Activated CD4-positive, alpha-beta T cell treated with anti-CD3 and anti-CD28 coated beads for 1 hour (primary cell): Measurements from ENCODE around the gene MRPL14.

Experiments used
- DNase-seq: peaks from one replicate; pipeline ENCODE4 v3.0.0-alpha.2; 2020

Gene MRPL14

DNA sequence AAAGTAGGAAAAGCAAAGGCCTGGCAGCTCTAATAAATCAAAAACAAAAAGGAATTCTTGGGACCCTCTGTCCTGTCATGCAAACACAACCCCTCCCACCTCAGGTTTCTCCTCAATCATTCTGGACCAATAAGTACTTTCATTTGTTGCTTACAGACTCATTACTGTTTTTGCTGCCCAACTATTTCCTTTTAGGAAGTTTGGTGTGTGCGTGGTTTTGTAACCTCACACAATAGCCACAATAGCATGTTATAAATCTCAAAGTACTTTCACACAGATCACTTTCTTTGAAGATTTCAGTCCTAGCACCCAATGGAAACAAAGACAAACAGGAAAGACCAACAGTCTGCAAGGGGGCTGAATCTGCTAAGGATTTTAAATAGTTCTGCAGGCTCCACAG lies 4.5 kb downstream of the MRPL14 start:
- DNase-seq = no peak

- no peak for DNase-seq
These were observed 6.4 kb downstream of the MRPL14 start for GRCh38 chr6:44120692-44121443.

DNA sequence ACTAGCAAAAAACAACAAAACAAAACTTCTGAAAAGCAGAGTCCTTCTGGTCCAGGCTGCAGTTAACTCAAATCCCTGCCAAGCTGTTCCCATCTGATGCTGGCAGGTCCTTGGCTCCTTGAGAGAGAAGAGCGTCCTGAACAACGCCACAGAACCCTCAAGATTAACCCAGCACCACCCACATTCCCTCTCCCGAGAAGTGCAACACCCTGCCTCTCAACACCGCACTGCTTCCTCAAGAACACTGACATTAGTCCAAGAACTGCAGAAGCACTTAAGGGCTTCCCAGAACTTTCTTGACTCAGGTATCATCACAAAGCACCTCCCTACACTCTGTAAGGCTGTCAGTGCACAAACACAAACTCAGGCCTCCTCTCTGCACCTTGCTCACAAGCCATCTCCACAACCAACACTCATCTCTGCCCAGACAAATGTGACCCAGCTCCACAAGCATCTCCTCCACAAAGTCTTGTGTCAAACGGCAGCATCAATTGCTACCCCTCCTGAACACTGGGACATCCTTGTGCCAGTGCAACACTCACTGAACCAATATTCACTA lies 7.5 kb downstream of the MRPL14 start:
- no peak for DNase-seq

GRCh38 chr6:44117397-44118128 lies 9.7 kb downstream of the MRPL14 start:
- no peak for DNase-seq

- no peak for DNase-seq
These were observed 10.4 kb downstream of the MRPL14 start for GRCh38 chr6:44116641-44117382.

DNA sequence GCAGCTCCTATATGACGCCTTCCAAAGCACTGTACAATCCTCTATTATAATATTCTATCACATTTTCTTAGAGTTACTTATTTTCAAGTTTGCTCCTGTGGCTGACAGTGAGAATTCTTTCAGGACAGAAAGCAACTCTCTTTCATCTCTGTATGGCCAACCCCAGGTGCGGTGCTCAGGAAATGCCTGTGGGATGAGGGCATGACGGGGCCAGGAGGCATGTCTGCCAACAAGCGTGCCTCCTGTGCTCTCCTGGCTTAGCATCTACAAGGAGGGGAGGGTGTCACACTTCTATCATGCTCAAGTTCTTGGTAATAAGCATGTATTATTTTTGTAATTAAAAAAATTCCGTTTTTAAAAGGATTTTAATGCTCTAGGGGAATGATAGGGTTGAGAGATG lies 11.4 kb downstream of the MRPL14 start:
- no peak for DNase-seq

DNA sequence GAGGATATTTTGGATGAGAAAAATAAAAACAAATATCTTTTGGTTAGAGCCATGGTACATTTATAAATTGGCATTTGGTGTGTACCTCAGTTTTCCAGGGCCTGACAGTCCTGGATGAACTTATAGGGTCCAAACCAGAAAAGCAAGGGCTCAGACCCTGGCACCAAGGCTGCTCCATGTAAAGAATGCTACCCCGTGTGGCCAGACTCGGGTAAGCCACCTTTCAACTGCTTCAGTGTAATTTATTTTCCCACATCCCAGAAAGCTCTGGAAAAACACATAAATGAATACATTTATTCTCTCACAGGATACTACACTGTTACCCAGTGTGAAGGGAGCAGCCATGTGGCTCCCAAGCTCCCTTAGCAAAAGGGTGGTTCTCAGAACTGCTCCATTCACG lies 13.8 kb downstream of the MRPL14 start:
- DNase-seq = no peak

GRCh38 chr6:44111434-44112417 lies 15.5 kb downstream of the MRPL14 start:
- no peak for DNase-seq

GRCh38 chr6:44110966-44111365 lies 16.3 kb downstream of the MRPL14 start:
- DNase-seq = no peak

DNA sequence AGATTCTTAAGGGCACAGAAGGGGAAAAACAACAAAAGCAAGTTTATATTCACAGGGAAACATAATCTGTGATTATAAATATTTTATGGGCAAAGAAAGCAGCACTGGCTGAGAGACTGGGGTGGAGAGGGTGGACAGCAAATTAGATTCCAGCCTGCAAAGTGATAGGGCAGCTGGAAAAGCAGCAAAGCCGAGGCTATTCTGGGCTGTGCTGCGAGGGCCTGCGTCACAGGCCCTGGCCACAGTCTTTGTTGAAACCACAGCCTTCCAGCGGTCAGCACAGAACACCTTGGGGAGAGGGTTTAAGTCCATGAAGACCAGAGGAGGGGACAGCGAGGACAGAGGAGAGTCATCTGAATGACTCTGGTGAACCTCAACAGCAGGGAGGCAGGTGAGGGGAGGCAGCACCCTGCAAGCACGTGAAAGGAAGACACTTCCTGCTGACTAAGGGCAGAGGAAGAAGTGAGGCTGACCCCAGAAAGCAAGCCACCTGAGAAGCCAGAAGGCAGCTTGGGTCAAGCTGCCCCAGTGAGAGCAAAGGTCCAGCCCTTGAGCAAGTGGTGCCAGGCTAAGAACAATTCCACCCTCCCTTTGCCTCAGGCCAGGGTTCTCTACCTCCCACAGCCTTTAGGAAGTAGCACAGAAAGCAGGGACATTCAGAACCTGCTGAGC lies 17.1 kb downstream of the MRPL14 start:
- DNase-seq = no peak

- DNase-seq = no peak
These were observed 18.0 kb downstream of the MRPL14 start for GRCh38 chr6:44109212-44109611.

DNA sequence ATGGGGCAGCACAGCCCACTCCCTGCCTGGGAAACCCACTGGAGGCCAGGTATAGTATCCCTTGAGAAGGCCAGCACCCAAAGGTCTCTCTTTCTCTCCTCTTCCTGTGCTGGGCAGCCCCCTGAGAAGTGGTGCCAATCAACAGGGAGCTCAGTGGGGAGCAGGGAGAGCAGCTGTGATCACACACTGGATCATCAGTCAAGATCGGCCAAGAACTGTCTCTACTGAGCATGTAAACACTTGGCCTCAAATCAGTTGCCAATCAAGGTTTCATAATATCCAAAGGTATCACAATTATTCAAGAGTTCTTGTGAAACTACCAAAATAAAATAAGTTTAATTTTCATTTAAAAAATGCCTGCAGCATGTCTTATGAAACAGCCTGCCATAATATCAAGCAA lies 18.8 kb downstream of the MRPL14 start:
- no peak for DNase-seq

DNA sequence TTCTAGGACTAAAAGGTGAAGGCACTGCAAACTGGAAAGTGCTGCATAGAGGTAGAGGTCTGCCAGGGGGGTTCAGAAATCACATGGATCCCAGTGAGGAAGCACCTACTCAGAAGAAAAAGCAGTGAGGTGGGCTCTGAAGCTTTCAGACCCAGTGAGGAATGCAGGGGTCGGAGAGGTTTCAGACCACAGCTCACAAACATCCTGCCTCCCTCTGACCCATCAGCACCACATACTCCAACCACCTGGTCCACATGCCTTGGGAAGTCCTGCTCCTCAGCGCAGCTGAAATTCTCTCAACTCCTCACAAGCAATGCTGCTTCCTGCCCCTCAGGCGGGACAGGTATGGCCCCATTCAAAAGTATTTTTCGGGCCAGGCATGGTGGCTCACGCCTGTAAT lies 20.2 kb downstream of the MRPL14 start:
- no peak for DNase-seq

DNA sequence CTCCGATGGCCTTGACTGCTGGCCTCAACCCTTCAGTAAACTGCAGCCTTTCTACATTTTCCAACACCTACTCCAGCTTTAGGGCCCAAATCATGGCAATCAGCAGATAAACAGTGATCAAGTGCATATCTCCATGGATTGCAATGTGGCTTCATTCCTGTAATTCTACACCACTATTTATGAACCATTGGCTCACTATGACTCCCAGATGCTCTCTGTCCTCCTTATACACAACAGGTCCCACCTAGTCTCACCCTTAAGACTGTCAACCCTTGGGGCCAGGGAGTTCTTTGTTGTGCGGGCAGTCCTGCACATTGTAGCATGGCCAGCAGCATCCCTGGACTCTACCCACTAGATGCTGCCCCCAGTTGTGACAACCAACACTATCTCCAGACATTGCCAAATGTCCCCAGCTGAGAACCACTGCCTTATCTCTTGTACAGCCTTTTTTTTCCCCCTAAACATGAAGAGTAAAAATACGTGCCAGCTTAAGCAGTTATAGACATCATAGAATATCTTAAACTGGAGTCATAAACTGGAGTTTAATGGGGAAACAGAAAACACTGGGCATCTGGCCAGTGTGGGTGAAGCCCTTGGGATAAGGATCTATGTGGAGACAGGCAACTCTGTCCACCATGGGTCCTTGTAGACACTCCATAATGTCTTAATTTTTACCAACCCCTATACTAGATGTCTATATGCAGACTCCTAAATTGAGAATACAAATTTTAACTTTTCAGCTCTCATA lies 21.1 kb downstream of the MRPL14 start:
- DNase-seq = no peak

GRCh38 chr6:44105146-44105545 lies 22.1 kb downstream of the MRPL14 start:
- no peak for DNase-seq

GRCh38 chr6:44104481-44105021 lies 22.7 kb downstream of the MRPL14 start:
- DNase-seq = no peak

- DNase-seq = no peak
These were observed 24.7 kb downstream of the MRPL14 start for GRCh38 chr6:44102527-44102926.

- no peak for DNase-seq
These were observed 25.4 kb downstream of the MRPL14 start for GRCh38 chr6:44101832-44102231.

DNA sequence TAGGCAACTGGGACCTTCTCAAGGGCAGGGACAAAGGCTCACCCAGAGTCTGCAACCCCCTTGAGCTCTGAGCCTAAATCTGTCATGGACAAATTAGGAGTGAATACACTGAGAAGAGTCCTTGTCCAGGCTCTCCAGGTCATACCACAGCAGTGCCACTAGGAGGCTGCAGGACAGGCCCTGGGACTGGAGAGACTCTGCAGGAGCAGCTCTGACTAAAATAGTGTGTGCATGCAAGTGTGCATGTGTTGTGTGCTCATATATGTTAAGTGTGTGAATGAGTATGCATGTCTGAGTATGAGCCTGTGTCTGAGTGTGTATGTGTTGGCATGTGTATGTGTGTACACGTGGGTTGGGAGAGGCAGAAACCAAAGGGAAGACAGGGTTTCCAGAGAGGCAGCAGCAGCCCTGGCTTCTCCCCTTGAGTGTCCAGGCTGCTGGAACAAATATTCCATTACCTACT lies 27.1 kb downstream of the MRPL14 start:
- no peak for DNase-seq

- DNase-seq = no peak
These were observed 28.1 kb downstream of the MRPL14 start for GRCh38 chr6:44099192-44099591.
